DOHH2 (cell line): ENCODE measurements around the gene SVBP.

ENCODE experiments used
- CTCF ChIP-seq: fragments of 200-600 bp; sonication (generic); IDR thresholded peaks from one replicate; pipeline ENCODE4 v1.5.1; 2014; ENCODE audit warnings: antibody characterized with exemption, mild to moderate bottlenecking, low read depth, low read length; ENCODE audit not compliant: poor library complexity, severe bottlenecking
- EZH2phosphoT487 ChIP-seq: fragments of 200-600 bp; sonication (generic); IDR thresholded peaks from 2 replicates; pipeline ENCODE4 v1.6.1; 2017; ENCODE audit warnings: borderline replicate concordance, mild to moderate bottlenecking, antibody characterized with exemption, low read length, moderate library complexity, mixed read lengths

- TF ChIP-seq CTCF (no peak), EZH2phosphoT487 (no peak)
Observed at GRCh38 chr1:42769811-42770210, 47.4 kb downstream of the SVBP start.
